GM23338 (cell line): ENCODE measurements around the gene SERPINA6.
"Not testable (repeated sequence)": the region's sequence is repeated elsewhere in the genome, so short reads cannot be mapped to it uniquely, and the experiment has no call there.

Experiments used
- CREB1 ChIP-seq: fragments of 250-450 bp; sonication (Bioruptor Pico); IDR thresholded peaks from 2 replicates; pipeline ENCODE4 v1.5.0; 2020; ENCODE audit warnings: low read depth, mild to moderate bottlenecking, moderate library complexity
- EZH2 ChIP-seq: fragments of 200-600 bp; sonication (generic); IDR thresholded peaks from one replicate; pipeline ENCODE4 v1.8.0; 2017; ENCODE audit warnings: antibody characterized with exemption, mild to moderate bottlenecking, low read depth; ENCODE audit not compliant: unreplicated experiment
- EZH2phosphoT487 ChIP-seq: fragments of 200-600 bp; sonication (generic); IDR thresholded peaks from one replicate; pipeline ENCODE4 v1.8.1; 2018; ENCODE audit warnings: antibody characterized with exemption; ENCODE audit not compliant: unreplicated experiment
- JUNB ChIP-seq: IDR thresholded peaks from one replicate; pipeline ENCODE4 v1.6.1; 2016; ENCODE audit warnings: antibody characterized with exemption; ENCODE audit not compliant: unreplicated experiment
- NANOG ChIP-seq: IDR thresholded peaks from 2 replicates; pipeline ENCODE4 v1.6.1; 2016; ENCODE audit warnings: antibody characterized with exemption, borderline replicate concordance
- POLR2AphosphoS5 ChIP-seq: IDR thresholded peaks from 2 replicates; pipeline ENCODE4 v1.6.1; 2016; ENCODE audit warnings: antibody characterized with exemption, low read depth
- STAT1 ChIP-seq: IDR thresholded peaks from one replicate; pipeline ENCODE4 v1.6.1; 2016; ENCODE audit warnings: antibody characterized with exemption; ENCODE audit not compliant: unreplicated experiment
- ZNF114 ChIP-seq: fragments of 250-450 bp; sonication (Bioruptor Pico); IDR thresholded peaks from 2 replicates; pipeline ENCODE4 v1.5.0; 2020; ENCODE audit warnings: mild to moderate bottlenecking, moderate library complexity
- ZNF331 ChIP-seq: fragments of 250-450 bp; sonication (Bioruptor Pico); IDR thresholded peaks from 2 replicates; pipeline ENCODE4 v1.5.0; 2020; ENCODE audit warnings: low read depth, mild to moderate bottlenecking, moderate library complexity
- TF ChIP-seq, protein P1 (sequence below), 2 experiments: fragments of 200-600 bp in 1 of 2; sonication (generic) in 1 of 2; conservative IDR thresholded peaks; 2 replicates each; pipeline versions ENCODE4 v1.5.1 to v1.6.1; 2016 to 2017; ENCODE audit warnings: antibody characterized with exemption in 2 of 2, low read depth in 2 of 2, mild to moderate bottlenecking in 2 of 2, moderate library complexity in 1 of 2
- TF ChIP-seq, protein P2 (sequence below): IDR thresholded peaks from 2 replicates; pipeline ENCODE4 v1.6.1; 2016; ENCODE audit warnings: antibody characterized with exemption
- TF ChIP-seq, protein P3 (sequence below): IDR thresholded peaks from one replicate; pipeline ENCODE4 v1.6.1; 2018; ENCODE audit warnings: antibody characterized with exemption; ENCODE audit not compliant: unreplicated experiment
- TF ChIP-seq, protein P4 (sequence below): fragments of 250-450 bp; sonication (Bioruptor Pico); IDR thresholded peaks from 2 replicates; pipeline ENCODE4 v1.5.0; 2020; ENCODE audit warnings: mild to moderate bottlenecking, moderate library complexity

DNA sequence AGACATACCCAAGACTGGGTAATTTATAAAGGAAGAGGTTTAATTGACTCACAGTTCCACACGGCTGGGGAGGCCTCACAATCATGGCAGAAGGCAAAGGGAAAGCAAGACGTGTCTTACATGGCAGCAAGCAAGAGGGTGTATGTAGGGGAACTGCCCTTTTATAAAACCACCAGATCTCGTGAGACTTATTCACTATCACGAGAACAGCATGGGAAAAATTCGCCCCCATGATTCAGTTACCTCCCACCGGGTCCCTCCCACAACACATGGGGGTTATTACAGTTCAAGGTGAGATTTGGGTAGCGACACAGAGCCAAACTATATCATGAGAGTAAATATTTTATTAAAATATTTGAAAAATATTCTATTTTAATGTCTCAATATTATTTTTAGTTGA, 54.6 kb downstream of the SERPINA6 start:
- TF ChIP-seq, protein P1, sequence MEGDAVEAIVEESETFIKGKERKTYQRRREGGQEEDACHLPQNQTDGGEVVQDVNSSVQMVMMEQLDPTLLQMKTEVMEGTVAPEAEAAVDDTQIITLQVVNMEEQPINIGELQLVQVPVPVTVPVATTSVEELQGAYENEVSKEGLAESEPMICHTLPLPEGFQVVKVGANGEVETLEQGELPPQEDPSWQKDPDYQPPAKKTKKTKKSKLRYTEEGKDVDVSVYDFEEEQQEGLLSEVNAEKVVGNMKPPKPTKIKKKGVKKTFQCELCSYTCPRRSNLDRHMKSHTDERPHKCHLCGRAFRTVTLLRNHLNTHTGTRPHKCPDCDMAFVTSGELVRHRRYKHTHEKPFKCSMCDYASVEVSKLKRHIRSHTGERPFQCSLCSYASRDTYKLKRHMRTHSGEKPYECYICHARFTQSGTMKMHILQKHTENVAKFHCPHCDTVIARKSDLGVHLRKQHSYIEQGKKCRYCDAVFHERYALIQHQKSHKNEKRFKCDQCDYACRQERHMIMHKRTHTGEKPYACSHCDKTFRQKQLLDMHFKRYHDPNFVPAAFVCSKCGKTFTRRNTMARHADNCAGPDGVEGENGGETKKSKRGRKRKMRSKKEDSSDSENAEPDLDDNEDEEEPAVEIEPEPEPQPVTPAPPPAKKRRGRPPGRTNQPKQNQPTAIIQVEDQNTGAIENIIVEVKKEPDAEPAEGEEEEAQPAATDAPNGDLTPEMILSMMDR (conservative IDR thresholded peaks at IDR 0.05; ENCODE audit: low read depth in 2 of 2), result not testable (repeated sequence)
- not testable (repeated sequence) for TF ChIP-seq EZH2phosphoT487; EZH2; POLR2AphosphoS5; STAT1; CREB1; ZNF331 (CRISPR knock-in tag); JUNB; ZNF114 (CRISPR knock-in tag); NANOG
- TF ChIP-seq, protein P2, sequence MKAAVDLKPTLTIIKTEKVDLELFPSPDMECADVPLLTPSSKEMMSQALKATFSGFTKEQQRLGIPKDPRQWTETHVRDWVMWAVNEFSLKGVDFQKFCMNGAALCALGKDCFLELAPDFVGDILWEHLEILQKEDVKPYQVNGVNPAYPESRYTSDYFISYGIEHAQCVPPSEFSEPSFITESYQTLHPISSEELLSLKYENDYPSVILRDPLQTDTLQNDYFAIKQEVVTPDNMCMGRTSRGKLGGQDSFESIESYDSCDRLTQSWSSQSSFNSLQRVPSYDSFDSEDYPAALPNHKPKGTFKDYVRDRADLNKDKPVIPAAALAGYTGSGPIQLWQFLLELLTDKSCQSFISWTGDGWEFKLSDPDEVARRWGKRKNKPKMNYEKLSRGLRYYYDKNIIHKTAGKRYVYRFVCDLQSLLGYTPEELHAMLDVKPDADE, result not testable (repeated sequence)
- TF ChIP-seq, protein P3, sequence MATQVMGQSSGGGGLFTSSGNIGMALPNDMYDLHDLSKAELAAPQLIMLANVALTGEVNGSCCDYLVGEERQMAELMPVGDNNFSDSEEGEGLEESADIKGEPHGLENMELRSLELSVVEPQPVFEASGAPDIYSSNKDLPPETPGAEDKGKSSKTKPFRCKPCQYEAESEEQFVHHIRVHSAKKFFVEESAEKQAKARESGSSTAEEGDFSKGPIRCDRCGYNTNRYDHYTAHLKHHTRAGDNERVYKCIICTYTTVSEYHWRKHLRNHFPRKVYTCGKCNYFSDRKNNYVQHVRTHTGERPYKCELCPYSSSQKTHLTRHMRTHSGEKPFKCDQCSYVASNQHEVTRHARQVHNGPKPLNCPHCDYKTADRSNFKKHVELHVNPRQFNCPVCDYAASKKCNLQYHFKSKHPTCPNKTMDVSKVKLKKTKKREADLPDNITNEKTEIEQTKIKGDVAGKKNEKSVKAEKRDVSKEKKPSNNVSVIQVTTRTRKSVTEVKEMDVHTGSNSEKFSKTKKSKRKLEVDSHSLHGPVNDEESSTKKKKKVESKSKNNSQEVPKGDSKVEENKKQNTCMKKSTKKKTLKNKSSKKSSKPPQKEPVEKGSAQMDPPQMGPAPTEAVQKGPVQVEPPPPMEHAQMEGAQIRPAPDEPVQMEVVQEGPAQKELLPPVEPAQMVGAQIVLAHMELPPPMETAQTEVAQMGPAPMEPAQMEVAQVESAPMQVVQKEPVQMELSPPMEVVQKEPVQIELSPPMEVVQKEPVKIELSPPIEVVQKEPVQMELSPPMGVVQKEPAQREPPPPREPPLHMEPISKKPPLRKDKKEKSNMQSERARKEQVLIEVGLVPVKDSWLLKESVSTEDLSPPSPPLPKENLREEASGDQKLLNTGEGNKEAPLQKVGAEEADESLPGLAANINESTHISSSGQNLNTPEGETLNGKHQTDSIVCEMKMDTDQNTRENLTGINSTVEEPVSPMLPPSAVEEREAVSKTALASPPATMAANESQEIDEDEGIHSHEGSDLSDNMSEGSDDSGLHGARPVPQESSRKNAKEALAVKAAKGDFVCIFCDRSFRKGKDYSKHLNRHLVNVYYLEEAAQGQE, result not testable (repeated sequence)
- TF ChIP-seq, protein P4, sequence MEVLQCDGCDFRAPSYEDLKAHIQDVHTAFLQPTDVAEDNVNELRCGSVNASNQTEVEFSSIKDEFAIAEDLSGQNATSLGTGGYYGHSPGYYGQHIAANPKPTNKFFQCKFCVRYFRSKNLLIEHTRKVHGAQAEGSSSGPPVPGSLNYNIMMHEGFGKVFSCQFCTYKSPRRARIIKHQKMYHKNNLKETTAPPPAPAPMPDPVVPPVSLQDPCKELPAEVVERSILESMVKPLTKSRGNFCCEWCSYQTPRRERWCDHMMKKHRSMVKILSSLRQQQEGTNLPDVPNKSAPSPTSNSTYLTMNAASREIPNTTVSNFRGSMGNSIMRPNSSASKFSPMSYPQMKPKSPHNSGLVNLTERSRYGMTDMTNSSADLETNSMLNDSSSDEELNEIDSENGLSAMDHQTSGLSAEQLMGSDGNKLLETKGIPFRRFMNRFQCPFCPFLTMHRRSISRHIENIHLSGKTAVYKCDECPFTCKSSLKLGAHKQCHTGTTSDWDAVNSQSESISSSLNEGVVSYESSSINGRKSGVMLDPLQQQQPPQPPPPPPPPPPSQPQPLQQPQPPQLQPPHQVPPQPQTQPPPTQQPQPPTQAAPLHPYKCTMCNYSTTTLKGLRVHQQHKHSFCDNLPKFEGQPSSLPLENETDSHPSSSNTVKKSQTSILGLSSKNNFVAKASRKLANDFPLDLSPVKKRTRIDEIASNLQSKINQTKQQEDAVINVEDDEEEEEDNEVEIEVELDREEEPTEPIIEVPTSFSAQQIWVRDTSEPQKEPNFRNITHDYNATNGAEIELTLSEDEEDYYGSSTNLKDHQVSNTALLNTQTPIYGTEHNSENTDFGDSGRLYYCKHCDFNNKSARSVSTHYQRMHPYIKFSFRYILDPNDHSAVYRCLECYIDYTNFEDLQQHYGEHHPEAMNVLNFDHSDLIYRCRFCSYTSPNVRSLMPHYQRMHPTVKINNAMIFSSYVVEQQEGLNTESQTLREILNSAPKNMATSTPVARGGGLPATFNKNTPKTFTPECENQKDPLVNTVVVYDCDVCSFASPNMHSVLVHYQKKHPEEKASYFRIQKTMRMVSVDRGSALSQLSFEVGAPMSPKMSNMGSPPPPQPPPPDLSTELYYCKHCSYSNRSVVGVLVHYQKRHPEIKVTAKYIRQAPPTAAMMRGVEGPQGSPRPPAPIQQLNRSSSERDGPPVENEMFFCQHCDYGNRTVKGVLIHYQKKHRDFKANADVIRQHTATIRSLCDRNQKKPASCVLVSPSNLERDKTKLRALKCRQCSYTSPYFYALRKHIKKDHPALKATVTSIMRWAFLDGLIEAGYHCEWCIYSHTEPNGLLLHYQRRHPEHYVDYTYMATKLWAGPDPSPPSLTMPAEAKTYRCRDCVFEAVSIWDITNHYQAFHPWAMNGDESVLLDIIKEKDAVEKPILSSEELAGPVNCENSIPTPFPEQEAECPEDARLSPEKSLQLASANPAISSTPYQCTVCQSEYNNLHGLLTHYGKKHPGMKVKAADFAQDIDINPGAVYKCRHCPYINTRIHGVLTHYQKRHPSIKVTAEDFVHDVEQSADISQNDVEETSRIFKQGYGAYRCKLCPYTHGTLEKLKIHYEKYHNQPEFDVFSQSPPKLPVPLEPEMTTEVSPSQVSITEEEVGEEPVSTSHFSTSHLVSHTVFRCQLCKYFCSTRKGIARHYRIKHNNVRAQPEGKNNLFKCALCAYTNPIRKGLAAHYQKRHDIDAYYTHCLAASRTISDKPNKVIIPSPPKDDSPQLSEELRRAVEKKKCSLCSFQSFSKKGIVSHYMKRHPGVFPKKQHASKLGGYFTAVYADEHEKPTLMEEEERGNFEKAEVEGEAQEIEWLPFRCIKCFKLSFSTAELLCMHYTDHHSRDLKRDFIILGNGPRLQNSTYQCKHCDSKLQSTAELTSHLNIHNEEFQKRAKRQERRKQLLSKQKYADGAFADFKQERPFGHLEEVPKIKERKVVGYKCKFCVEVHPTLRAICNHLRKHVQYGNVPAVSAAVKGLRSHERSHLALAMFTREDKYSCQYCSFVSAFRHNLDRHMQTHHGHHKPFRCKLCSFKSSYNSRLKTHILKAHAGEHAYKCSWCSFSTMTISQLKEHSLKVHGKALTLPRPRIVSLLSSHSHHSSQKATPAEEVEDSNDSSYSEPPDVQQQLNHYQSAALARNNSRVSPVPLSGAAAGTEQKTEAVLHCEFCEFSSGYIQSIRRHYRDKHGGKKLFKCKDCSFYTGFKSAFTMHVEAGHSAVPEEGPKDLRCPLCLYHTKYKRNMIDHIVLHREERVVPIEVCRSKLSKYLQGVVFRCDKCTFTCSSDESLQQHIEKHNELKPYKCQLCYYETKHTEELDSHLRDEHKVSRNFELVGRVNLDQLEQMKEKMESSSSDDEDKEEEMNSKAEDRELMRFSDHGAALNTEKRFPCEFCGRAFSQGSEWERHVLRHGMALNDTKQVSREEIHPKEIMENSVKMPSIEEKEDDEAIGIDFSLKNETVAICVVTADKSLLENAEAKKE (CRISPR knock-in tag), result not testable (repeated sequence)
